HCT116 (cell line): ENCODE measurements around the gene NPDC1. TPM values are rescaled to one million over a fixed set of nuclear protein-coding genes. Genes with fewer than 3 reads are reported as not detected.

Source experiments
- ATAC-seq: fragments of 200-7000 bp; cut with Tn5 transposase; 2 replicates; pipeline ENCODE4 v1.9.1; 2020; ENCODE audit warnings: mild to moderate bottlenecking, moderate library complexity
- BruUV-seq: library from RNA; stranded (reverse); fragments of 400-500 nt; replicated peaks from 2 replicates; lab custom pipeline; 2021; lab: Mats Ljungman, UMichigan
- CTCF ChIA-PET: fragments of 300-600 bp; sonication (Branson Sonifier 250); formaldehyde crosslinking; loops from one replicate; lab custom pipeline; 2021; ENCODE audit warnings: antibody characterized with exemption; lab: Charles Lee
- POLR2A ChIA-PET: fragments of 300-600, 350-600 bp; sonication (Branson Sonifier 250); formaldehyde crosslinking; loops from one replicate; lab custom pipeline; 2021; ENCODE audit warnings: antibody characterized with exemption; lab: Charles Lee
- RAD21 ChIA-PET, 2 experiments: fragments of 300-600 bp; sonication (Branson Sonifier 250); formaldehyde crosslinking; loops; one replicate each; lab custom pipeline; 2023; ENCODE audit warnings: low total read pairs in 2 of 2; ENCODE audit not compliant: uncharacterized antibody in 2 of 2, unreplicated experiment in 2 of 2, low non-redundant PET in 1 of 2; lab: Charles Lee
- DNase-seq: peaks from one replicate; pipeline ENCODE4 v3.0.0-alpha.2; 2010; ENCODE audit warnings: low read depth, low spot score
- H2AFZ ChIP-seq: fragments of 200-600 bp; shearing (Covaris generic), sonication (generic); 2 replicates; pipeline ENCODE4 v1.6.1; 2017; ENCODE audit warnings: low read depth, mixed run types, mixed read lengths, antibody characterized with exemption, low read length; ENCODE audit not compliant: poor library complexity, severe bottlenecking
- H3K27ac ChIP-seq: 2 replicates; pipeline ENCODE4 v1.5.1; 2012; ENCODE audit warnings: low read depth, low read length
- H3K27me3 ChIP-seq: fragments of 200-600 bp; sonication (generic); 2 replicates; pipeline ENCODE4 v1.6.1; 2016; ENCODE audit warnings: mixed run types, low read length, mixed read lengths; ENCODE audit not compliant: insufficient read depth
- H3K36me3 ChIP-seq, 2 experiments: fragments of 200-500 bp in 1 of 2; fragments of 200-600 bp in 1 of 2; sonication (Bioruptor generic) in 1 of 2; sonication (generic) in 1 of 2; 2 replicates each; pipeline versions ENCODE4 v1.5.1 to v1.6.1; 2014 to 2016; ENCODE audit warnings: low read length in 2 of 2, inconsistent platforms in 1 of 2, mixed read lengths in 1 of 2, mixed run types in 1 of 2; ENCODE audit not compliant: insufficient read depth in 2 of 2, control insufficient read depth in 1 of 2
- H3K4me1 ChIP-seq, 2 experiments: fragments of 200-600 bp in 1 of 2; sonication (generic) in 1 of 2; 2 replicates each; pipeline versions ENCODE4 v1.5.1 to v1.6.1; 2012 to 2017; ENCODE audit warnings: low read length in 2 of 2, inconsistent platforms in 1 of 2, mild to moderate bottlenecking in 1 of 2, mixed read lengths in 1 of 2, mixed run types in 1 of 2, moderate library complexity in 1 of 2; ENCODE audit not compliant: insufficient read depth in 2 of 2, control insufficient read depth in 1 of 2
- H3K4me2 ChIP-seq: fragments of 200-600 bp; sonication (generic); 2 replicates; pipeline ENCODE4 v1.6.1; 2017; ENCODE audit warnings: mixed run types, low read length, mixed read lengths
- H3K4me3 ChIP-seq, 2 experiments: fragments of 200-600 bp in 1 of 2; sonication (generic) in 1 of 2; replicated peaks in 1 of 2; 2 replicates each; pipeline ENCODE4 v1.5.1; 2011 to 2016; ENCODE audit warnings: low read length in 2 of 2, control low read depth in 1 of 2, low read depth in 1 of 2, mild to moderate bottlenecking in 1 of 2, mixed read lengths in 1 of 2, mixed run types in 1 of 2
- H3K79me2 ChIP-seq: fragments of 200-600 bp; sonication (generic); 2 replicates; pipeline ENCODE4 v1.6.1; 2017; ENCODE audit warnings: mild to moderate bottlenecking, mixed run types, low read length, moderate library complexity, mixed read lengths; ENCODE audit not compliant: insufficient read depth
- H3K9ac ChIP-seq: fragments of 200-600 bp; sonication (generic); 2 replicates; pipeline ENCODE4 v1.6.1; 2016; ENCODE audit warnings: low read length, mixed read lengths
- H3K9me2 ChIP-seq: fragments of 200-600 bp; sonication (generic), shearing (Covaris generic); 2 replicates; pipeline ENCODE4 v1.6.1; 2017; ENCODE audit warnings: mixed run types, mild to moderate bottlenecking, moderate library complexity; ENCODE audit not compliant: insufficient read depth
- H3K9me3 ChIP-seq, 2 experiments: fragments of 200-500 bp in 1 of 2; fragments of 200-600 bp in 1 of 2; sonication (Bioruptor generic) in 1 of 2; sonication (generic) in 1 of 2; 2 replicates each; pipeline ENCODE4 v1.6.1; 2014 to 2017; ENCODE audit warnings: low read length in 2 of 2, mixed read lengths in 2 of 2, inconsistent platforms in 1 of 2, low read depth in 1 of 2, mild to moderate bottlenecking in 1 of 2, mixed run types in 1 of 2, moderate library complexity in 1 of 2; ENCODE audit not compliant: control insufficient read depth in 1 of 2, insufficient read depth in 1 of 2
- H4K20me1 ChIP-seq: fragments of 200-600 bp; sonication (generic), shearing (Covaris generic); 2 replicates; pipeline ENCODE4 v1.6.1; 2017; ENCODE audit warnings: mixed run types, mild to moderate bottlenecking, moderate library complexity; ENCODE audit not compliant: insufficient read depth
- CBX3 ChIP-seq: IDR thresholded peaks from 2 replicates; pipeline ENCODE4 v1.6.1; 2012; ENCODE audit warnings: low read depth
- CEBPB ChIP-seq: IDR thresholded peaks from 2 replicates; pipeline ENCODE4 v1.6.1; 2012; ENCODE audit warnings: low read depth
- EGR1 ChIP-seq: IDR thresholded peaks from 2 replicates; pipeline ENCODE4 v1.6.1; 2012; ENCODE audit warnings: low read depth
- ELF1 ChIP-seq: IDR thresholded peaks from 2 replicates; pipeline ENCODE4 v1.6.1; 2012; ENCODE audit warnings: low read depth, borderline replicate concordance
- EZH2 ChIP-seq: fragments of 200-600 bp; sonication (generic); IDR thresholded peaks from 2 replicates; pipeline ENCODE4 v1.6.1; 2017; ENCODE audit warnings: antibody characterized with exemption, mixed run types
- EZH2phosphoT487 ChIP-seq: fragments of 200-600 bp; IDR thresholded peaks from 2 replicates; pipeline ENCODE4 v1.6.1; 2018; ENCODE audit warnings: antibody characterized with exemption, borderline replicate concordance
- FOSL1 ChIP-seq: IDR thresholded peaks from 2 replicates; pipeline ENCODE4 v1.6.1; 2012; ENCODE audit warnings: low read depth
- JUND ChIP-seq: IDR thresholded peaks from 2 replicates; pipeline ENCODE4 v1.6.1; 2012
- POLR2A ChIP-seq: IDR thresholded peaks from 2 replicates; pipeline ENCODE4 v1.7.0; 2011; ENCODE audit warnings: borderline replicate concordance; ENCODE audit not compliant: insufficient read depth, insufficient read length; ENCODE audit errors: extremely low read depth
- POLR2AphosphoS5 ChIP-seq: IDR thresholded peaks from 2 replicates; pipeline ENCODE4 v1.6.1; 2011; ENCODE audit warnings: mild to moderate bottlenecking, low read depth, low read length, moderate library complexity
- RAD21 ChIP-seq: IDR thresholded peaks from 2 replicates; pipeline ENCODE4 v1.6.1; 2012; ENCODE audit warnings: low read depth, mild to moderate bottlenecking
- SIN3A ChIP-seq: IDR thresholded peaks from 2 replicates; pipeline ENCODE4 v1.6.1; 2012; ENCODE audit warnings: low read depth
- TCF7L2 ChIP-seq: IDR thresholded peaks from 2 replicates; pipeline ENCODE4 v1.7.0; 2011; ENCODE audit warnings: borderline replicate concordance, inconsistent platforms; ENCODE audit not compliant: insufficient read depth, insufficient read length; ENCODE audit errors: extremely low read depth
- ZBTB33 ChIP-seq: IDR thresholded peaks from 2 replicates; pipeline ENCODE4 v1.6.1; 2011; ENCODE audit warnings: mild to moderate bottlenecking, low read length, moderate library complexity; ENCODE audit not compliant: insufficient replicate concordance; ENCODE audit errors: extremely low read depth
- ZFX ChIP-seq: fragments of 450-650 bp; IDR thresholded peaks from 2 replicates; pipeline ENCODE4 v1.6.1; 2017
- ZNF274 ChIP-seq: fragments of 200-500 bp; sonication (Bioruptor generic); IDR thresholded peaks from 2 replicates; pipeline ENCODE4 v1.6.1; 2014; ENCODE audit warnings: mild to moderate bottlenecking, low read depth, low read length, inconsistent platforms
- intact Hi-C: fragments of 100-400 bp; cut with micrococcal nuclease; formaldehyde crosslinking; loops from 2 replicates; pipeline ENCODE4 v1.10.0; 2022
- total RNA-seq: library from RNA; stranded (reverse); gene quantifications from one replicate; pipeline ENCODE4 v1.2.1, GENCODE V29; 2021; ENCODE audit not compliant: unreplicated experiment
- TF ChIP-seq, protein P1 (sequence below): IDR thresholded peaks from 2 replicates; pipeline ENCODE4 v1.6.1; 2012
- TF ChIP-seq, protein P2 (sequence below): IDR thresholded peaks from 2 replicates; pipeline ENCODE4 v1.6.1; 2012
- TF ChIP-seq, protein P3 (sequence below), 3 experiments: fragments of 200-600 bp in 1 of 3; sonication (generic) in 1 of 3; IDR thresholded peaks in 2 of 3; conservative IDR thresholded peaks in 1 of 3; 2 replicates each; pipeline ENCODE4 v1.5.1; 2012 to 2017; ENCODE audit warnings: low read depth in 2 of 3, low read length in 2 of 3, antibody characterized with exemption in 1 of 3, borderline replicate concordance in 1 of 3, control low read depth in 1 of 3, mild to moderate bottlenecking in 1 of 3, mixed read lengths in 1 of 3, mixed run types in 1 of 3, moderate library complexity in 1 of 3; ENCODE audit not compliant: insufficient read depth in 1 of 3

The NPDC1 gene
- total RNA-seq, 1 experiment from 2014 or later: 98.8 TPM

- no peaks in the 10 kb centered on the region for H3K79me2 ChIP-seq
- H3K27ac ChIP-seq: no peak overlapping the region
- no peaks in the 10 kb centered on the region for H3K27me3 ChIP-seq
- CTCF ChIA-PET: no interaction called here
- H3K9me2 ChIP-seq: no peaks in the 10 kb centered on the region
- H3K4me1 ChIP-seq: peaks cover 17 to 36% of the 10 kb centered on the region in 2 experiments
- DNase-seq: no peak
- H2AFZ ChIP-seq: no peak overlapping the region
- intact Hi-C loops: no loop called here
- no peaks in the 10 kb centered on the region for H3K36me3 ChIP-seq
- ATAC-seq: no peak
- H3K4me2 ChIP-seq: no peak overlapping the region
- H3K9ac ChIP-seq: no peak overlapping the region
- no TSS peak for BruUV-seq
- POLR2A ChIA-PET: no interaction called here
- TF ChIP-seq SIN3A (no peak), CEBPB (no peak), JUND (no peak), CBX3 (no peak), EGR1 (no peak), EZH2 (no peak), ZFX (no peak), ZBTB33 (no peak), TCF7L2 (no peak), FOSL1 (no peak), POLR2A (no peak), EZH2phosphoT487 (no peak), POLR2AphosphoS5 (no peak), ZNF274 (no peak), RAD21 (no peak), ELF1 (no peak)
- TF ChIP-seq, protein P1, sequence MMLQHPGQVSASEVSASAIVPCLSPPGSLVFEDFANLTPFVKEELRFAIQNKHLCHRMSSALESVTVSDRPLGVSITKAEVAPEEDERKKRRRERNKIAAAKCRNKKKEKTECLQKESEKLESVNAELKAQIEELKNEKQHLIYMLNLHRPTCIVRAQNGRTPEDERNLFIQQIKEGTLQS: no peak
- TF ChIP-seq, protein P2, sequence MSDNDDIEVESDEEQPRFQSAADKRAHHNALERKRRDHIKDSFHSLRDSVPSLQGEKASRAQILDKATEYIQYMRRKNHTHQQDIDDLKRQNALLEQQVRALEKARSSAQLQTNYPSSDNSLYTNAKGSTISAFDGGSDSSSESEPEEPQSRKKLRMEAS: no peak
- TF ChIP-seq, protein P3, sequence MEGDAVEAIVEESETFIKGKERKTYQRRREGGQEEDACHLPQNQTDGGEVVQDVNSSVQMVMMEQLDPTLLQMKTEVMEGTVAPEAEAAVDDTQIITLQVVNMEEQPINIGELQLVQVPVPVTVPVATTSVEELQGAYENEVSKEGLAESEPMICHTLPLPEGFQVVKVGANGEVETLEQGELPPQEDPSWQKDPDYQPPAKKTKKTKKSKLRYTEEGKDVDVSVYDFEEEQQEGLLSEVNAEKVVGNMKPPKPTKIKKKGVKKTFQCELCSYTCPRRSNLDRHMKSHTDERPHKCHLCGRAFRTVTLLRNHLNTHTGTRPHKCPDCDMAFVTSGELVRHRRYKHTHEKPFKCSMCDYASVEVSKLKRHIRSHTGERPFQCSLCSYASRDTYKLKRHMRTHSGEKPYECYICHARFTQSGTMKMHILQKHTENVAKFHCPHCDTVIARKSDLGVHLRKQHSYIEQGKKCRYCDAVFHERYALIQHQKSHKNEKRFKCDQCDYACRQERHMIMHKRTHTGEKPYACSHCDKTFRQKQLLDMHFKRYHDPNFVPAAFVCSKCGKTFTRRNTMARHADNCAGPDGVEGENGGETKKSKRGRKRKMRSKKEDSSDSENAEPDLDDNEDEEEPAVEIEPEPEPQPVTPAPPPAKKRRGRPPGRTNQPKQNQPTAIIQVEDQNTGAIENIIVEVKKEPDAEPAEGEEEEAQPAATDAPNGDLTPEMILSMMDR (IDR thresholded peaks at IDR 0.05 in 2 of 3, conservative IDR thresholded peaks at IDR 0.05 in 1 of 3; ENCODE audit: borderline replicate concordance in 1 of 3, insufficient read depth in 1 of 3, low read depth in 2 of 3, low read length in 2 of 3): no peak
- no peaks in the 10 kb centered on the region for H3K9me3 ChIP-seq
- RAD21 ChIA-PET: no interaction called here
- H4K20me1 ChIP-seq: no peaks in the 10 kb centered on the region
- no peak overlapping the region for H3K4me3 ChIP-seq
These were observed 5.3 kb upstream of the NPDC1 start for GRCh38 chr9:137051145-137051724.
